Heart left ventricle (tissue), 16 donors: Measurements from ENCODE around the gene SLC16A14. TPM values are rescaled to one million over a fixed set of nuclear protein-coding genes. Genes with fewer than 3 reads are reported as not detected.
"Not testable (repeated sequence)": the region's sequence is repeated elsewhere in the genome, so short reads cannot be mapped to it uniquely, and the experiment has no call there.

Experiments
- ATAC-seq, 4 donors: fragments of 200-7000 bp; cut with Tn5 transposase; one replicate each; pipeline ENCODE4 v1.9.1; 2020 to 2022; ENCODE audit warnings: moderate library complexity in 4 of 4, mild to moderate bottlenecking in 3 of 4, moderate number of reproducible peaks in 1 of 4
- DNase-seq, 5 donors: peaks; one replicate each; pipeline ENCODE4 v3.0.0-alpha.2; 2020
- H3K27ac ChIP-seq, 12 donors: fragments of 200-600 bp; sonication (generic) in 4 of 12; one replicate each; pipeline versions ENCODE4 v1.5.0 to v1.8.0; 2016 to 2022; ENCODE audit warnings: mild to moderate bottlenecking in 2 of 12
- H3K27me3 ChIP-seq, 9 donors: fragments of 200-600 bp; sonication (generic) in 2 of 9; one replicate each; pipeline versions ENCODE4 v1.5.1 to v1.8.0; 2016 to 2022; ENCODE audit warnings: mild to moderate bottlenecking in 3 of 9
- H3K36me3 ChIP-seq, 9 donors: fragments of 200-600 bp; sonication (generic) in 2 of 9; one replicate each; pipeline versions ENCODE4 v1.5.0 to v1.8.0; 2018 to 2022; ENCODE audit warnings: mild to moderate bottlenecking in 2 of 9
- H3K4me1 ChIP-seq, 12 donors: fragments of 200-600 bp; sonication (generic) in 4 of 12; one replicate each; pipeline versions ENCODE4 v1.5.0 to v1.8.0; 2016 to 2022; ENCODE audit warnings: mild to moderate bottlenecking in 3 of 12
- H3K4me3 ChIP-seq, 12 donors: fragments of 200-600 bp; sonication (generic) in 4 of 12; one replicate each; pipeline versions ENCODE4 v1.5.0 to v1.8.0; 2017 to 2022; ENCODE audit warnings: mild to moderate bottlenecking in 9 of 12, moderate library complexity in 4 of 12
- H3K9me3 ChIP-seq, 12 donors: fragments of 200-600 bp; sonication (generic) in 4 of 12; one replicate each; pipeline versions ENCODE4 v1.5.0 to v1.8.0; 2016 to 2022; ENCODE audit warnings: mild to moderate bottlenecking in 1 of 12
- POLR2A ChIP-seq, 2 donors: fragments of 450-650 bp; IDR thresholded peaks; one replicate each; pipeline ENCODE4 v1.6.1; 2017; ENCODE audit warnings: antibody characterized with exemption in 2 of 2, mild to moderate bottlenecking in 2 of 2, moderate library complexity in 2 of 2
- WGBS, 4 donors: extraction: QIAGEN DNeasy Blood & Tissue Kit in 2 of 4; methylation state at CpG; one replicate each; pipeline versions ENCODE4 v1.1.5 to v1.1.7; 2013 to 2018; 5-methylcytosine and 5-hydroxymethylcytosine counted together
- intact Hi-C, 10 donors: fragments of 100-400 bp; cut with DNase I; formaldehyde crosslinking; loops; one replicate each; pipeline versions ENCODE4 v1.11.1 to v1.14.2; 2022
- long read RNA-seq, 3 donors: library from polyadenylated mRNA; unstranded; transcript quantifications; one replicate each; pipeline ENCODE4 v2.0.0, GENCODE V29; 2020 to 2021
- polyA plus RNA-seq, 2 donors: library from polyadenylated mRNA; stranded (reverse); fragments of 200-250 nt; gene quantifications; one replicate each; pipeline ENCODE4 v1.2.3, GENCODE V29; 2013
- total RNA-seq, 9 donors: library from RNA; depleted of rRNA in 2 of 9; stranded (reverse); fragments of >200 nt in 2 of 9; fragmentation: NEBNext Ultra II Directional in 3 of 9; extraction: Animal tissue kit (Norgen Biotek cat#: 25700) in 3 of 9; gene quantifications; one replicate each; pipeline versions ENCODE4 v1.1.0 to v1.2.4, GENCODE V29; 2016 to 2023
- TF ChIP-seq, protein P1 (sequence below), 12 donors: fragments of 200-600 bp; sonication (generic) in 4 of 12; IDR thresholded peaks; one replicate each; pipeline versions ENCODE4 v1.5.0 to v1.8.0; 2018 to 2022; ENCODE audit warnings: antibody characterized with exemption in 12 of 12, mild to moderate bottlenecking in 5 of 12
- donor health status: ischemic (EF 13 %, LVEDD 7.1; RV severe dilation, severe dysfunction).
- donor health status: healthy with polysubstance abuse.
- donor health status: DM: no; HTN: yes; CAD: no.
- donor health status: DM: no; HTN: no; CAD: no.
- donor health status: ischemic (EF 25% LVEDD 6.9; RV normal size, moderate dysfunction).
- donor health status: ischemic (EF 25% LVEDD 5.7; RV mildly dilated, moderate dysfunction).
- donor health status: healthy.
- donor health status: DM: yes; HTN: yes; CAD: no.
- donor health status: ischemic (EF 35%, LVEDD 5.7; RV mildly dilated, moderate dysfunction).
- donor health status: nonischemic (EF 11% LVEDD 7.7; RV severe dilation, severe dysfunction).
- donor health status: DM: yes; HTN: yes; CAD: no.
- donor health status: PGD.
- donor health status: ischemic (EF 29% LVEDD 5.4; RV normal size, mild dysfunction).
- donor health status: nonischemic (EF 23%, LVEDD 6.1; RV moderate dilation, normal function).

Gene SLC16A14, protein sequence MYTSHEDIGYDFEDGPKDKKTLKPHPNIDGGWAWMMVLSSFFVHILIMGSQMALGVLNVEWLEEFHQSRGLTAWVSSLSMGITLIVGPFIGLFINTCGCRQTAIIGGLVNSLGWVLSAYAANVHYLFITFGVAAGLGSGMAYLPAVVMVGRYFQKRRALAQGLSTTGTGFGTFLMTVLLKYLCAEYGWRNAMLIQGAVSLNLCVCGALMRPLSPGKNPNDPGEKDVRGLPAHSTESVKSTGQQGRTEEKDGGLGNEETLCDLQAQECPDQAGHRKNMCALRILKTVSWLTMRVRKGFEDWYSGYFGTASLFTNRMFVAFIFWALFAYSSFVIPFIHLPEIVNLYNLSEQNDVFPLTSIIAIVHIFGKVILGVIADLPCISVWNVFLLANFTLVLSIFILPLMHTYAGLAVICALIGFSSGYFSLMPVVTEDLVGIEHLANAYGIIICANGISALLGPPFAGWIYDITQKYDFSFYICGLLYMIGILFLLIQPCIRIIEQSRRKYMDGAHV
- total RNA-seq (1 to 10 TPM; 1.9 to 5.2 (median 3.1) TPM), polyA plus RNA-seq (under 1 TPM; 0.53 to 0.89 TPM)
- long read RNA-seq, donor 1, full-length matches to known transcripts, result 1 of 3 reads
- long read RNA-seq, donor 1, partial matches to known transcripts, result 1 of 3 reads
- long read RNA-seq, donor 1, other reads (novel, unspliced or antisense), result 1 of 3 reads
- long read RNA-seq, donor 2, full-length matches to known transcripts, result 7 of 12 reads
- long read RNA-seq, donor 2, partial matches to known transcripts, result 0 of 12 reads
- long read RNA-seq, donor 2, other reads (novel, unspliced or antisense), result 5 of 12 reads
- long read RNA-seq, donor 3, result 0 reads

DNA sequence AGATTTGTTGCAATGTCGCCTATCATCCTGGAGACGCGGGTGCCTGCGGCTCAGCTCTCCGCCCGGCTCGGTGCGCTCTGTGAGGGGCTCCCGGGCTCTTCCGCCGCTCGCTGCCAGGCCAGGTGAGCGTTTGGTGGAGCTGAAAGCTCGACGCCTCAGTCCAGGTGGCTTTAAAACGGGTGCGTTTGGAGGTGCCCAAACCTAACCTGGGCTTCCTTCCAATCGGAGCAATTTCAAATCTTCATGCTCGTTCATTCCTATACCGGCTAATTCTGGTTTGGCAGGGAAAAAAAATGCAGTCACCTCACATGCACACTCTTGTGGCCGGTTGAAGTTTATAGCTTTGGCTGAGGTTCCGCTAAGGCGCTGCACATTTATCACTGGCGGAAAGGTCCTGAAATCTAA lies at the start of gene SLC16A14:
Gene SLC16A14 (minus strand): TSS at position 274 of the 405 bp plus-strand sequence. CDS start 9,572 bp downstream, outside the sequence.
- ATAC-seq, result peak; percentile 36 to 78 (median 62)
- DNase-seq, result peak in 2 of 5 donors; percentile 26 to 34
- intact Hi-C loops, result loop anchor here in 8 of 10 donors (1.0 to 10.0 kb wide), 10 partner anchors 60 to 546 kb away; no protein-coding TSS in a partner anchor
- peak within 1 kb of the TSS; percentile 0 to 84 (median 62) for H3K27ac ChIP-seq
- peak within 1 kb of the TSS; percentile 52 to 76 (median 70) for H3K4me3 ChIP-seq
- H3K9me3 ChIP-seq, result no peaks in the 10 kb centered on the region
- peaks cover 0 to 23% (median 6%) of the 10 kb centered on the region in 12 donors for H3K4me1 ChIP-seq
- H3K27me3 ChIP-seq, result peaks cover 0 to 8% (median 0%) of the 10 kb centered on the region in 9 donors
- WGBS, 4 donors, result 0 to 2% (median 1%) methylated on average over 8 to 24 of the region's 24 CpGs
- no peak for TF ChIP-seq POLR2A (IDR thresholded peaks at IDR 0.05)
- TF ChIP-seq, protein P1, sequence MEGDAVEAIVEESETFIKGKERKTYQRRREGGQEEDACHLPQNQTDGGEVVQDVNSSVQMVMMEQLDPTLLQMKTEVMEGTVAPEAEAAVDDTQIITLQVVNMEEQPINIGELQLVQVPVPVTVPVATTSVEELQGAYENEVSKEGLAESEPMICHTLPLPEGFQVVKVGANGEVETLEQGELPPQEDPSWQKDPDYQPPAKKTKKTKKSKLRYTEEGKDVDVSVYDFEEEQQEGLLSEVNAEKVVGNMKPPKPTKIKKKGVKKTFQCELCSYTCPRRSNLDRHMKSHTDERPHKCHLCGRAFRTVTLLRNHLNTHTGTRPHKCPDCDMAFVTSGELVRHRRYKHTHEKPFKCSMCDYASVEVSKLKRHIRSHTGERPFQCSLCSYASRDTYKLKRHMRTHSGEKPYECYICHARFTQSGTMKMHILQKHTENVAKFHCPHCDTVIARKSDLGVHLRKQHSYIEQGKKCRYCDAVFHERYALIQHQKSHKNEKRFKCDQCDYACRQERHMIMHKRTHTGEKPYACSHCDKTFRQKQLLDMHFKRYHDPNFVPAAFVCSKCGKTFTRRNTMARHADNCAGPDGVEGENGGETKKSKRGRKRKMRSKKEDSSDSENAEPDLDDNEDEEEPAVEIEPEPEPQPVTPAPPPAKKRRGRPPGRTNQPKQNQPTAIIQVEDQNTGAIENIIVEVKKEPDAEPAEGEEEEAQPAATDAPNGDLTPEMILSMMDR (IDR thresholded peaks at IDR 0.05), result peak in 5 of 12 donors; percentile 12 to 43 (median 27)
- no peaks in the 10 kb centered on the region for H3K36me3 ChIP-seq

DNA sequence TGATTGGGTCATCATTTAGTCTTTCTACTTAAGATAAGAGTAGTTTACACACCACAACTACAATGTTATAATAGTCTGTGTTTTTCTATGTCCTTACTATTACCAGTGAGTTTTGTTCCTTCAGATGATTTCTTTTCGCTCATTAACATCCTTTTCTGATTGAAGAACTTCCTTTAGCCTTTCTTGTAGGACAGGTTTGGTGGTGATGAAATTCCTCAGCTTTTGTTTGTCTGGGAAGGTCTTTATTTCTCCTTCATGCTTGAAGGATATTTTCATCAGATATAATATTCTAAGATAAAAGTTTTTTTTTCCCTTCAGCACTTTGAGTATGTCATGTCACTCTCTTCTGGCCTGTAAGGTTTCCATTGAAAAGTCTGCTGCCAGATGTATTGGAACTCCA lies 38.0 kb upstream of the SLC16A14 start:
- 45 to 86% (median 65%) methylated on average over 1 of the region's 1 CpG for WGBS, 4 donors
- intact Hi-C loops, result no loop called here

DNA sequence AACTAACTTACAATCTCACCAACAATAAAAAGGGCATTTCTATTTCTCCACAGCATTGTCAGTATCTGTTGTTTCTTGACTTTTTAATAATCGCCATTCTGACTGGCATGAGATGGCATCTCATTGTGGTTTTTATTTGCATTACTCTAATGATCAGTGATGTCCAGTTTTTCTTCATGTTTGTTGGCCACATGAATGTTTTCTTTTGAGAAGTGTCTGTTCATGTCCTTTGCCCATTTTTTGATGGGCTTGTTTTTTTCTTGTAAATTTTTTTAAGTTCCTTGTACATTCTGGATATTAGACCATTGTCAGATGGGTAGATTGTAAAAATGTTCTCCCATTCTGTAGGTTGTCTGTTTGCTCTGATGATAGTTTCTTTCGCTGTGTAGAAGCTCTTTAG lies 33.2 kb upstream of the SLC16A14 start:
- intact Hi-C loops, ATAC-seq, H3K4me3 ChIP-seq, DNase-seq, H3K36me3 ChIP-seq, H3K27me3 ChIP-seq, H3K27ac ChIP-seq, H3K4me1 ChIP-seq: not testable (repeated sequence)
- WGBS, 4 donors, result 84 to 89% (median 86%) methylated on average over 2 of the region's 2 CpGs
- peaks cover 0 to 32% (median 10%) of the 10 kb centered on the region in 12 donors for H3K9me3 ChIP-seq

More for the DNA sequence above, 38.0 kb upstream of the SLC16A14 start:
- Histone ChIP-seq H3K9me3 (peaks cover 0 to 33% (median 10%) of the 10 kb centered on the region in 12 donors), H3K27me3 (no peaks in the 10 kb centered on the region), H3K27ac (no peak overlapping the region), H3K36me3 (no peaks in the 10 kb centered on the region), H3K4me3 (no peak overlapping the region), H3K4me1 (no peaks in the 10 kb centered on the region)
- no peak for ATAC-seq
- TF ChIP-seq POLR2A (IDR thresholded peaks at IDR 0.05), result no peak
- TF ChIP-seq, protein P1 (IDR thresholded peaks at IDR 0.05), result no peak
- no peak for DNase-seq

DNA sequence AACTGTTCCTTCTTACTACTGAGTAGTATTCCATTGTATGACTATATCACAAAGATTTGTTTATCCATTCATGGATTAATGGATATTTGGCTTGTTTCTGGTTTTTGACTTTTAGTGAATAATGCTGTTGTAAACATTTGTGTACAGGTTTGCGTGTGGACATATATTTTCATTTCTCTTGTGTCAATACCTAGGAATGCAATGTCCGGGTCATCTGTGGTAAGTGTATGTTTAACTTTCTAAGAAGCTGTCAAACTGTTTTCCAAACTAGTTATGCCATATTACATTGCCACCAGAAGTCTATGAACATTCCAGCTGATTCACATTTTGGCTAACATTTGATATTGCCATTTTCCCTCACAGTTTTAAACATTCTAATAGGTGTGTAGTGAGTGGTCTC lies 29.1 kb upstream of the SLC16A14 start:
- Histone ChIP-seq H3K27me3 (no peaks in the 10 kb centered on the region), H3K27ac (no peak overlapping the region), H3K4me1 (no peaks in the 10 kb centered on the region), H3K4me3 (no peak overlapping the region), H3K9me3 (peaks cover 0 to 32% (median 14%) of the 10 kb centered on the region in 12 donors), H3K36me3 (no peaks in the 10 kb centered on the region)
- ATAC-seq (no peak), DNase-seq (no peak)
- TF ChIP-seq POLR2A (IDR thresholded peaks at IDR 0.05), result no peak
- TF ChIP-seq, protein P1 (IDR thresholded peaks at IDR 0.05), result no peak
- intact Hi-C loops, result no loop called here
- 50 to 96% (median 74%) methylated on average over 2 of the region's 2 CpGs for WGBS, 4 donors
